Nephron progenitor cell (in vitro differentiated cells): ENCODE data around the gene AFF1.

Experiments
- DNase-seq: peaks from one replicate; pipeline ENCODE4 v3.0.0; 2021
- H3K27ac Mint-ChIP-seq: 2 replicates; pipeline ENCODE4 v1.8.0; 2021; ENCODE audit warnings: mild to moderate bottlenecking, moderate library complexity, mixed read lengths
- H3K27me3 Mint-ChIP-seq: 2 replicates; pipeline ENCODE4 v1.8.0; 2021; ENCODE audit warnings: mild to moderate bottlenecking, low read depth, mixed read lengths; ENCODE audit not compliant: poor library complexity
- H3K36me3 Mint-ChIP-seq: 2 replicates; pipeline ENCODE4 v1.8.0; 2021; ENCODE audit warnings: low read depth, mixed read lengths
- H3K4me1 Mint-ChIP-seq: 2 replicates; pipeline ENCODE4 v1.8.0; 2021; ENCODE audit warnings: mixed read lengths
- H3K4me3 Mint-ChIP-seq: 2 replicates; pipeline ENCODE4 v1.8.0; 2021; ENCODE audit warnings: mild to moderate bottlenecking, moderate library complexity, mixed read lengths
- H3K9me3 Mint-ChIP-seq: 2 replicates; pipeline ENCODE4 v1.8.0; 2021; ENCODE audit warnings: mild to moderate bottlenecking, moderate library complexity, mixed read lengths
- TF ChIP-seq, protein P1 (sequence below): fragments of 200-600 bp; sonication (generic); IDR thresholded peaks from 2 replicates; pipeline ENCODE4 v1.5.0; 2021; ENCODE audit warnings: antibody characterized with exemption

The AFF1 gene

DNA sequence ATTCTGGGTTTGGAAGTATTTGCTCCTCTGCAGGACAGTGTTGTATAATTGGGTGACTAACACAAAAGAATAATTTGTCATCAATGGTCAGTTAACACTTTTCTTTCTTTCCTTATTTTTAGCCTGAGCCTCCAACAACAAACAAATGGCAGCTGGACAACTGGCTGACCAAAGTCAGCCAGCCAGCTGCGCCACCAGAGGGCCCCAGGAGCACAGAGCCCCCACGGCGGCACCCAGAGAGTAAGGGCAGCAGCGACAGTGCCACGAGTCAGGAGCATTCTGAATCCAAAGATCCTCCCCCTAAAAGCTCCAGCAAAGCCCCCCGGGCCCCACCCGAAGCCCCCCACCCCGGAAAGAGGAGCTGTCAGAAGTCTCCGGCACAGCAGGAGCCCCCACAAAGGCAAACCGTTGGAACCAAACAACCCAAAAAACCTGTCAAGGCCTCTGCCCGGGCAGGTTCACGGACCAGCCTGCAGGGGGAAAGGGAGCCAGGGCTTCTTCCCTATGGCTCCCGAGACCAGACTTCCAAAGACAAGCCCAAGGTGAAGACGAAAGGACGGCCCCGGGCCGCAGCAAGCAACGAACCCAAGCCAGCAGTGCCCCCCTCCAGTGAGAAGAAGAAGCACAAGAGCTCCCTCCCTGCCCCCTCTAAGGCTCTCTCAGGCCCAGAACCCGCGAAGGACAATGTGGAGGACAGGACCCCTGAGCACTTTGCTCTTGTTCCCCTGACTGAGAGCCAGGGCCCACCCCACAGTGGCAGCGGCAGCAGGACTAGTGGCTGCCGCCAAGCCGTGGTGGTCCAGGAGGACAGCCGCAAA is 179.6 kb downstream of the AFF1 start:
- peaks cover 71% of the 10 kb centered on the region for H3K36me3 Mint-ChIP-seq
- TF ChIP-seq, protein P1, sequence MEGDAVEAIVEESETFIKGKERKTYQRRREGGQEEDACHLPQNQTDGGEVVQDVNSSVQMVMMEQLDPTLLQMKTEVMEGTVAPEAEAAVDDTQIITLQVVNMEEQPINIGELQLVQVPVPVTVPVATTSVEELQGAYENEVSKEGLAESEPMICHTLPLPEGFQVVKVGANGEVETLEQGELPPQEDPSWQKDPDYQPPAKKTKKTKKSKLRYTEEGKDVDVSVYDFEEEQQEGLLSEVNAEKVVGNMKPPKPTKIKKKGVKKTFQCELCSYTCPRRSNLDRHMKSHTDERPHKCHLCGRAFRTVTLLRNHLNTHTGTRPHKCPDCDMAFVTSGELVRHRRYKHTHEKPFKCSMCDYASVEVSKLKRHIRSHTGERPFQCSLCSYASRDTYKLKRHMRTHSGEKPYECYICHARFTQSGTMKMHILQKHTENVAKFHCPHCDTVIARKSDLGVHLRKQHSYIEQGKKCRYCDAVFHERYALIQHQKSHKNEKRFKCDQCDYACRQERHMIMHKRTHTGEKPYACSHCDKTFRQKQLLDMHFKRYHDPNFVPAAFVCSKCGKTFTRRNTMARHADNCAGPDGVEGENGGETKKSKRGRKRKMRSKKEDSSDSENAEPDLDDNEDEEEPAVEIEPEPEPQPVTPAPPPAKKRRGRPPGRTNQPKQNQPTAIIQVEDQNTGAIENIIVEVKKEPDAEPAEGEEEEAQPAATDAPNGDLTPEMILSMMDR, result no peak
- H3K27me3 Mint-ChIP-seq, result no peaks in the 10 kb centered on the region
- H3K4me1 Mint-ChIP-seq, result peaks cover 48% of the 10 kb centered on the region
- H3K4me3 Mint-ChIP-seq, result no peak overlapping the region
- no peaks in the 10 kb centered on the region for H3K9me3 Mint-ChIP-seq
- peak overlapping the region; percentile 59 for H3K27ac Mint-ChIP-seq
- no peak for DNase-seq

DNA sequence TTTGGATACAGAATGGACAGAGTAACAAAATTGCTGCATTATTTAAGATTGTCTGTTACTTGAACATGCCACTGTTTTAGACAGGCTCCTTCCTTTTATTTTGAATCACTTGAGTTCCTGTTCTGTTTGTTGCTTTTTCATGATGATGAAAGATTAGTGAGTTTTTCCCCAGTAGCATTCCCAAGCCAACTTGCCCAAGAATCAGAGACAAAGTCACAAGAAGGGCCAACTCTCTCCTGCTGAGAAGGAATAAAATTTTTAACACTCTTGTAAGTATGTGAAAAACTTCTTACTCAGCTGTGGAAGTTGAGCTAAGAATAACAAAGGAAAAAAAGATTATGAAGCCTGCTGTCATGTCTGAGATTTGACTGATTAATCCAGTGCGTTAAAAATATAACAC is 181.4 kb downstream of the AFF1 start:
- peaks cover 66% of the 10 kb centered on the region for H3K4me1 Mint-ChIP-seq
- H3K27ac Mint-ChIP-seq, result no peak overlapping the region
- no peaks in the 10 kb centered on the region for H3K9me3 Mint-ChIP-seq
- TF ChIP-seq, protein P1, result no peak
- no peaks in the 10 kb centered on the region for H3K27me3 Mint-ChIP-seq
- H3K36me3 Mint-ChIP-seq, result peaks cover 75% of the 10 kb centered on the region
- no peak overlapping the region for H3K4me3 Mint-ChIP-seq
- DNase-seq, result no peak

DNA sequence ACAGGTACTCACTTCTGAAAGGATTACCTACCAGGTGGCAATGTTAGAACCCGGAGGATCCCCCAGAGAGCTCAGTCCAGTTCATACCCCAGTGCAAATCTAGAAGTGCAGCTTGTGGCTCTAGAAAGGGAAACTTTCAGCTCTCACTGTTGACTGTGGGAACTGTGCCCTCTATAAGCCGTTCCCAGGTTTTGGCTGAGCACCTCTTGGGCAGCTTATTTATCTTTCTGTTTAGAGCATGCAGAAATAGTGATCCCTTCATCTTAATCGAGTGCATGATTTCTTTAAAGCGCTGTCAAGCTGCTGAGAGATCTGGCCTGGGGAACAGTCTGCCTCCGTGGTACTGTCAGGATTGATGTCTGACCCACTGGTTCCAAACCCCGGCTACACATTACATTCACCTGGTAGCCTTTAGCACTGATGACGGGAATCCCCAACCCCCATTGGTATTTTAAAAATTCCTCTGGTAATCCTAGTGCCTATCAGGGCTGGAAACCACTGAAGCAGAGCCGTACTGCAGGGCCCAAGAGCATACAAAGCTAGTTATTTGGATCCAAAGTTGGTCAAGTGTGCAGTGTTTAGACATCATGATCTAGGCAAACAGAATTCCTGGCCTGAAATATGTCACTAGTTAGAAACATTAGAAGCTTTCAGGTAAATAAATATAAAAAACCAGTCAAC is 182.4 kb downstream of the AFF1 start:
- peak overlapping the region; percentile 98 for H3K27ac Mint-ChIP-seq
- peaks cover 75% of the 10 kb centered on the region for H3K4me1 Mint-ChIP-seq
- TF ChIP-seq, protein P1, result no peak
- peak overlapping the region; percentile 23 for H3K4me3 Mint-ChIP-seq
- H3K9me3 Mint-ChIP-seq, result no peaks in the 10 kb centered on the region
- peaks cover 70% of the 10 kb centered on the region for H3K36me3 Mint-ChIP-seq
- peak; percentile 38 for DNase-seq
- no peaks in the 10 kb centered on the region for H3K27me3 Mint-ChIP-seq

DNA sequence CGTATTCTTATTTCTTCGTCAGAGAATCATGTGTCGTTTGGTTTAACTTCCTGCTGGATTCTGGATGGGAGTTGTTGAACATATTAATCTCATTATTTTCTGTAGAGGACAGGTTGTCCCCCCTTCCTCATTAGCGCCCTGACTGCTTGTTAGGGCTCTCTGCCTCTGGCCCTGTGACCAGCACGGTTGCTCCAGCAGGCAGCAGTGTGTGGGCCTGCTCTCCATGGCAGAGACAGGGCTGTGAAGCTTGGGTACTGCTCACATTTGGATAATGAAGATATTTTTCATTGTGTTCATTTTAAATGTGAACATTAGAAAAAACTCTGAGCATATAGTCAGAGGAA is 182.9 kb downstream of the AFF1 start:
- TF ChIP-seq, protein P1, result no peak
- Mint-ChIP-seq H3K27ac (peak overlapping the region; percentile 98), H3K27me3 (no peaks in the 10 kb centered on the region), H3K4me1 (peaks cover 80% of the 10 kb centered on the region), H3K9me3 (no peaks in the 10 kb centered on the region), H3K36me3 (peaks cover 70% of the 10 kb centered on the region), H3K4me3 (no peak overlapping the region)
- DNase-seq, result peak; percentile 29

DNA sequence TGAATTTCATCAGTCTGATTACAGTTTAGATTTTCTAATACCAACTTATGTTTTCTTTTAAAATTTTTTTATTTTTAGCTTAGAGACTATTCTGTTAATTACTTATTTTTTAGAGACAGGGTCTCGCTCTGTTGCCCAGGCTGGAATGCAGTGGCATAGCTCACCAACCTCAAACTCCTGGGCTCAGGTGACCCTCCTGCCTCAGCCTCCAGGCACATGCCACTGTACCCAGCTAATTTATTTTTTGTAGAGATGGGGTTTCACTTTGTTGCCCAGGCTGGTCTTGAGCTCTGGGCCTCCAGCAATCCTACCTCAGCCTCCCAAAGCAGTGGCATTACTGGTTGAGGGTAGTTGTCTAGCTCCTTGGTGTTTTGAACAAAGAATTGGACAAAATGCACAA is 183.6 kb downstream of the AFF1 start:
- H3K9me3 Mint-ChIP-seq, result no peaks in the 10 kb centered on the region
- no peak overlapping the region for H3K4me3 Mint-ChIP-seq
- DNase-seq, result no peak
- no peaks in the 10 kb centered on the region for H3K27me3 Mint-ChIP-seq
- no peak overlapping the region for H3K27ac Mint-ChIP-seq
- peaks cover 69% of the 10 kb centered on the region for H3K36me3 Mint-ChIP-seq
- TF ChIP-seq, protein P1, result no peak
- H3K4me1 Mint-ChIP-seq, result peaks cover 85% of the 10 kb centered on the region
